Lower leg skin (tissue), 4 donors: ENCODE measurements around the gene CRACR2A. TPM values are rescaled to one million over a fixed set of nuclear protein-coding genes. Genes with fewer than 3 reads are reported as not detected.

Experiments used
- DNase-seq, 2 donors: peaks; one replicate each; pipeline ENCODE4 v3.0.0-alpha.2; 2019; ENCODE audit warnings: low spot score in 2 of 2
- H3K4me3 ChIP-seq: fragments of 200-600 bp; sonication (generic); 2 replicates; pipeline ENCODE4 v1.5.1; 2017; ENCODE audit warnings: mild to moderate bottlenecking, low read depth; ENCODE audit not compliant: poor library complexity, severe bottlenecking
- POLR2A ChIP-seq, 2 donors: fragments of 450-650 bp; IDR thresholded peaks; one replicate each; pipeline ENCODE4 v1.6.1; 2016 to 2017; ENCODE audit warnings: antibody characterized with exemption in 2 of 2, mild to moderate bottlenecking in 1 of 2, moderate library complexity in 1 of 2
- WGBS, 2 donors: methylation state at CpG; one replicate each; pipeline ENCODE4 v1.1.5; 2018; 5-methylcytosine and 5-hydroxymethylcytosine counted together
- intact Hi-C: fragments of 100-400 bp; cut with DNase I; formaldehyde crosslinking; loops from one replicate; pipeline ENCODE4 v1.15.0; 2023; ENCODE audit warnings: low total_unique reads
- total RNA-seq, 4 donors: library from RNA; depleted of rRNA; stranded (reverse); fragments of >200 nt; gene quantifications; one replicate each; pipeline ENCODE4 v1.1.0, GENCODE V29; 2016
- TF ChIP-seq, protein P1 (sequence below), 3 donors: fragments of 450-650 bp; IDR thresholded peaks; one replicate each; pipeline ENCODE4 v1.5.1; 2016; ENCODE audit warnings: antibody characterized with exemption in 3 of 3, mild to moderate bottlenecking in 3 of 3, moderate library complexity in 2 of 3

The CRACR2A gene
- total RNA-seq, 4 donors from 2014 or later: 1.4 to 14.4 (median 6.6) TPM

DNA sequence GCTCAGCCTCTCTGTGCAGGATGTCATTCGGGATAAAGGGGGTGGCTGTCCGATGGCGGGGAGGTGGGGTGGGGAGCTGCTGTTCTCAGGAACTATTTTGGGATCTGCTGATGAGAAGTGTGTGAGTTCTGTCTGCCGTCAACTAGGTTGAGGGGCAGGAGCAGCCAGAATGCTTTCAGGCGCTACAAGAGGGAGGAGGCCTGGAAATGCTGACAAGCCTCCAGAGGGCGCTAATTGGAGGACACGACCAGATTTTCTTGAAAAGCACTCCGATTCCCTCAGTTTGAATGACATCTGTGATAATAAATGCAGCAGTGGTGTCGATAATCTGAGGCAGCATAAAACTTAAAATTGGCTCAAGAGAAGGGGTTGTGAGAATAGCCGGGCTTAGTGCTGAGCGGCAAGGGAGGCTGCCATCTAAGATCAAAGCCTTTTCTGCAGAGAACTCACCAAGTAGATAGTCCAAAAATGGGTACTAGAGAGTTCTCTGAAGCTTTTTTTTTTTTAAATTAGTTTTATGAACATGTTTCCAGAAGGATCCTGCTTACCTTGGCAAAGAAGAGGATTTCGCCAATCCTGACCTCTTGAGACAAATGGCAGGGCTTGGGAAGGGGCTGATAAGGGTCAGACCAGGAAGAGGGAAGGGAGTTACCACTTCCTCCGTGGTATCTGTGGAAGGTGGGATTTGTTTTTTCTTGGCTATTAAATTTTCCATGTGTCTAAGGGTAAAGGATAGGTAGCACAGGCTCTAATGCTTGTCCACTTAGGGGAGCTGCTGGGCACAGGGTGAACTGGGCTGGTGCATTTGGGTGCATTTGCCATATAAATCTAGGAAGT lies 94.4 kb downstream of the CRACR2A start:
- WGBS, 2 donors: 58 to 78% methylated on average over 13 of the region's 13 CpGs
- DNase-seq: no peak
- no peak overlapping the region for H3K4me3 ChIP-seq
- TF ChIP-seq, protein P1, sequence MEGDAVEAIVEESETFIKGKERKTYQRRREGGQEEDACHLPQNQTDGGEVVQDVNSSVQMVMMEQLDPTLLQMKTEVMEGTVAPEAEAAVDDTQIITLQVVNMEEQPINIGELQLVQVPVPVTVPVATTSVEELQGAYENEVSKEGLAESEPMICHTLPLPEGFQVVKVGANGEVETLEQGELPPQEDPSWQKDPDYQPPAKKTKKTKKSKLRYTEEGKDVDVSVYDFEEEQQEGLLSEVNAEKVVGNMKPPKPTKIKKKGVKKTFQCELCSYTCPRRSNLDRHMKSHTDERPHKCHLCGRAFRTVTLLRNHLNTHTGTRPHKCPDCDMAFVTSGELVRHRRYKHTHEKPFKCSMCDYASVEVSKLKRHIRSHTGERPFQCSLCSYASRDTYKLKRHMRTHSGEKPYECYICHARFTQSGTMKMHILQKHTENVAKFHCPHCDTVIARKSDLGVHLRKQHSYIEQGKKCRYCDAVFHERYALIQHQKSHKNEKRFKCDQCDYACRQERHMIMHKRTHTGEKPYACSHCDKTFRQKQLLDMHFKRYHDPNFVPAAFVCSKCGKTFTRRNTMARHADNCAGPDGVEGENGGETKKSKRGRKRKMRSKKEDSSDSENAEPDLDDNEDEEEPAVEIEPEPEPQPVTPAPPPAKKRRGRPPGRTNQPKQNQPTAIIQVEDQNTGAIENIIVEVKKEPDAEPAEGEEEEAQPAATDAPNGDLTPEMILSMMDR (IDR thresholded peaks at IDR 0.05): no peak
- no peak for TF ChIP-seq POLR2A (IDR thresholded peaks at IDR 0.05)
- intact Hi-C loops: no loop called here

DNA sequence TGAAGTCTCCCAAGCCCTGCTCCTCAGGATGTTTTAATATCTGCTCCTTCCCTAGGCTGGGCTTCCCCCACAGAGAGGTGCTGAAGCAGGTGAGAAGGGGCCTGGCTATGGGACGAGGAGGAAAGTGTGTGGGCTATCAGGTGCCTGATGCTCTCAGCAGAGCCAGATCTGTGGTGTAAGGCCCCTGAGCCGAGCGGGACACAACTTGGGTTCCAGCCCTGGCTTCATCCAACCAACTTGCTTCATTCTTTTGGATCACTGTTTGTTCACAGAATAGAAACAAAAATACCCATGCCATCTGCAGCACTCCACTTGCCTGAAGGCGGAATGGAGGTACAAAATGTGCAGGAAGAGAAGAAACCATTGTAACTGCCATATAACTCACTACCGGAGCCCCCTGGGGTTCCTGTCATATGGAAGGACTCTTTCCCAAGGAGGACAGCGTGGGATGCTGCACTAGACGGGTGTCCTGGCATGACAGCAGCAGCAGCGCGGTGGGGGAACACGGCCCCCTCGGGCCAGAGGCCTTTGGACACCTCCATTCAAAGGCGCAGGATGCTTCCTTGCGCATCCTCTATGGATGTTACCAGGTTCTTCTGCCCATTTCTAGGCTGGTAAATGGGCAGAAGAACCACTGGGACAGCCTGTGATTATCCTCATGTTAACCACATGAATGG lies 95.8 kb downstream of the CRACR2A start:
- TF ChIP-seq POLR2A (IDR thresholded peaks at IDR 0.05): no peak
- TF ChIP-seq, protein P1 (IDR thresholded peaks at IDR 0.05): no peak
- no peak for DNase-seq
- 91 to 95% methylated on average over 10 to 13 of the region's 13 CpGs for WGBS, 2 donors
- intact Hi-C loops: no loop called here
- no peak overlapping the region for H3K4me3 ChIP-seq

DNA sequence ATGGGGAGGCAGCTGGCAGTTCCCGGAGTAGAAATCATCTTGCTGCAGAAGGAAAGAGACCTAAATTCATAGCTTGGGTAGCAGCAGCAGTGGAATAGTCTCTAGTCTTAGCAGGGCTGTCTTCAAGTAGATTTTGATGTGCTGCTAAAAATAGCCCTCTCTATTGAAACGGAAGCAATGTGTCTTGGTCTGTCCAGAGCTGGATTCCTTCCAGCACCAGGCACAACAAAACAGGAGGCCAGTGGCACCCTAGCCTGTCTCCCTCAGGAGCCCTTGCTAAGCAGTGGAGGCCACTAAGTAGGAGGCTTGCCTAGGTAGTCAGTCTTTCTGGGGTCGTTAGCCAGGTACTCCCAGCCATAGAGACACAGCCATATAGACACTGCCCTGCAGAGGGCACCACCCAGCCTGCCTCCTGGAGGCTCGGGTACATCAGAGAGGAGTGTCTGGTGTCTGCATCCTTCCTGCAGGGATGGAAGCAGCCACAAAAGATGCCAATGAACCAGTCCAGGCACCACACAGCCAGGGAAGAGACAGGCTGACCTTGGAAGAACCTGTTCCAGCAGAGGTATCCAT lies 97.5 kb downstream of the CRACR2A start:
- no peak overlapping the region for H3K4me3 ChIP-seq
- intact Hi-C loops: no loop called here
- 33 to 60% methylated on average over 4 of the region's 4 CpGs for WGBS, 2 donors
- peak in 1 of 2 donors; percentile 56 for DNase-seq
- TF ChIP-seq, protein P1 (IDR thresholded peaks at IDR 0.05): no peak
- TF ChIP-seq POLR2A (IDR thresholded peaks at IDR 0.05): no peak

DNA sequence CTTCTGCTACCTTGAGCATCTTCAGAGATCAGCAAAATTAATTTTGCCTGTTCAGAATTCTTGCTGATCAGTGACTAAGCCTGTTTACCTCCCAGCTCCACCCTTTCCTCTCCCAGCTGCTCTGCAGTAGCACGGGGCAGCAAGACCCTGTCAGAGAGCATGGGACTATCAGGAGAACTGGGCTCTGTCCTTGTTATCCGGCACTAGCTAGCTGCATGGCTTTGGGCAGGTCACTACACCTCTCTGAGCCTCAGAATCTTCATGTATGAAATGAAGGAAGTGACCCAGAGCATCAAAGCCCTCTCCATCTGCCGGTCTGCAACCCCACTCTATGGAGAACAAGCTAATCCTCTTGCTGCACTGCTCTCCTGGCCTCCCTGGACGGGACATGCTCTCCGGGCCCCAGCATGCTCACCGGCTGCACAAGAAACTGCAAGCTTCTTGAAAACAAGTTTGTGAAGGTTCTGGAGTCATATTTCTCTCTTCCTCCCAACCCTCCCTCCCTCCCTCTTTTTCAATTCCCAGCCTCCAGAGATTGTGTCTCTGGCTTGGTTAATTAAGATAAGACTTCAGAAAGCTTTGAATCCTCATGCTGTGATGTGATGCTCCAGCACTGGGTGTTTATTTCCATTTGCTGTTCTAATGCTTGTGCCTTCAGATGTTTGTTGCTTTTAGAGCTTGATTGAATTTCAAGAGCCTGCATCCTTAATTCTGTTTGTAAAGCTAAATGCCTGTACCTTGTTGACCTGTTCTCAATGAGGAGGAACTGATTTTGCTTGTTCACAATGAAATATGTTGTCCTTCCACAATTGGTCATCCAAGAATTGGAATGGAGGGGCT lies 101.1 kb downstream of the CRACR2A start:
- TF ChIP-seq POLR2A (IDR thresholded peaks at IDR 0.05): no peak
- TF ChIP-seq, protein P1 (IDR thresholded peaks at IDR 0.05): no peak
- intact Hi-C loops: no loop called here
- peak in 1 of 2 donors; percentile 54 for DNase-seq
- no peak overlapping the region for H3K4me3 ChIP-seq
- WGBS, 2 donors: 37 to 58% methylated on average over 6 of the region's 6 CpGs

DNA sequence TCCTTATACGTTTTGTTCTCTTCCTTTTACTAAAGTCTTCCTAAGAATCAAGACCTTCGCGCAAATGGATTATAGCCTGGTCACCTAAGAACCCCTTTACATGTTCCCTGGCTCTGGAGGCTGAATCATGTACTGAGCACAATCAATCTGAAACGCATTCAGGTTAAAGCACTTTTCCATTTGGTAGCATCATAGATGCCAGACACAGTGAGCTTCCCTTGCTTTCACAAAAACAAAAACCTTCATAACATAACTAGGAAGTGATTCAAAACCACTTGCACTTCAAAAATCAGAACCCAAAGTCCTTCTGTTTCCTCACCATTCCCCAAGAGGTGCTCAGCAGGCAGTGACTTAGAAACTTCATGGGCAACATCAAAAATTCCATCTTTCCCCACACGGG lies 105.4 kb downstream of the CRACR2A start:
- intact Hi-C loops: no loop called here
- H3K4me3 ChIP-seq: no peak overlapping the region
- no peak for TF ChIP-seq POLR2A (IDR thresholded peaks at IDR 0.05)
- TF ChIP-seq, protein P1 (IDR thresholded peaks at IDR 0.05): no peak
- 78 to 86% methylated on average over 5 of the region's 5 CpGs for WGBS, 2 donors
- no peak for DNase-seq
